Calu3 (cell line): Measurements from ENCODE around the gene XKR7. TPM values are rescaled to one million over a fixed set of nuclear protein-coding genes. Genes with fewer than 3 reads are reported as not detected.

ENCODE experiments used
- BruUV-seq: library from RNA; stranded (reverse); fragments of 400-500 nt; replicated peaks from 2 replicates; lab custom pipeline; 2021; lab: Mats Ljungman, UMichigan
- CTCF ChIA-PET: fragments of 300-600 bp; sonication (Branson Sonifier 250); formaldehyde crosslinking; loops from one replicate; lab custom pipeline; 2022; ENCODE audit warnings: antibody characterized with exemption; lab: Charles Lee
- DNase-seq: peaks from one replicate; pipeline ENCODE4 v3.0.0; 2022
- H3K27ac Mint-ChIP-seq: one replicate; pipeline ENCODE4 v1.8.0; 2022; ENCODE audit warnings: mixed read lengths; ENCODE audit not compliant: unreplicated experiment
- H3K27me3 Mint-ChIP-seq: one replicate; pipeline ENCODE4 v1.8.0; 2022; ENCODE audit warnings: mixed read lengths; ENCODE audit not compliant: unreplicated experiment
- H3K36me3 Mint-ChIP-seq: one replicate; pipeline ENCODE4 v1.8.0; 2022; ENCODE audit warnings: mild to moderate bottlenecking, moderate library complexity, mixed read lengths; ENCODE audit not compliant: insufficient read depth, unreplicated experiment
- H3K4me1 Mint-ChIP-seq: one replicate; pipeline ENCODE4 v1.8.0; 2022; ENCODE audit warnings: mild to moderate bottlenecking, low read depth, mixed read lengths; ENCODE audit not compliant: unreplicated experiment
- H3K4me3 Mint-ChIP-seq: one replicate; pipeline ENCODE4 v1.8.0; 2022; ENCODE audit warnings: mild to moderate bottlenecking, low read depth, moderate library complexity, mixed read lengths; ENCODE audit not compliant: unreplicated experiment
- H3K9me3 Mint-ChIP-seq: one replicate; pipeline ENCODE4 v1.8.0; 2022; ENCODE audit warnings: low read depth, mixed read lengths; ENCODE audit not compliant: unreplicated experiment
- CTCF ChIP-seq: fragments of 200-600 bp; IDR thresholded peaks from one replicate; pipeline ENCODE4 v1.8.0; 2022; ENCODE audit warnings: antibody characterized with exemption; ENCODE audit not compliant: unreplicated experiment
- intact Hi-C: fragments of 100-400 bp; cut with micrococcal nuclease; formaldehyde crosslinking; loops from one replicate; pipeline ENCODE4 v1.10.0; 2022; ENCODE audit not compliant: unreplicated experiment
- total RNA-seq: library from RNA; stranded (reverse); gene quantifications from 2 replicates; pipeline ENCODE4 v1.2.3, GENCODE V29; 2022

The XKR7 gene
- total RNA-seq, 1 experiment from 2014 or later, result not detected

DNA sequence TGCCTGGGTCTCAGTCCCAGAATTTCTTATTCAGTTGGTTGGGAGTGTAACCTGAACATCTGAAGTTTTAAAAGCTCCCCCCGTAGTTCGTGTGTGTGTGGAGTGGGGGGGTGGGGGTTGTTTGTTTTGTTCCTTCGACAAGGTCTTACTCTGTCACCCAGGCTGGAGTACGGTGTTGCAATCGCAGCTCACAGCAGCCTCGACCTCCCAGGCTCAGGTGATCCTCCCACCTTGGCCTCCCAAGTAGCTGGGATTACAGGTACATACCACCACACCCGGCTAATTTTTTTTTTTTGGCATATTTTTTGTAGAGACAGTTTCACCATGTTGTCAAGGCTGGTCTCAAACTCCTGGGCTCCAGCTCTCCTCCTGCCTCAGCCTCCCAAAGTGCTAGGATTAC, 45.4 kb downstream of the XKR7 start:
- no peak for DNase-seq
- Mint-ChIP-seq H3K36me3 (peaks cover 4% of the 10 kb centered on the region), H3K9me3 (no peaks in the 10 kb centered on the region), H3K4me3 (no peak overlapping the region), H3K4me1 (no peaks in the 10 kb centered on the region), H3K27me3 (peaks cover 98% of the 10 kb centered on the region), H3K27ac (no peak overlapping the region)
- CTCF ChIA-PET, result interaction anchor here (0.6 kb wide), 1 partner anchor 150 kb away, joined by 3 read pairs; no protein-coding TSS in a partner anchor
- no TSS peak for BruUV-seq
- intact Hi-C loops, result no loop called here
- no peak for TF ChIP-seq CTCF

DNA sequence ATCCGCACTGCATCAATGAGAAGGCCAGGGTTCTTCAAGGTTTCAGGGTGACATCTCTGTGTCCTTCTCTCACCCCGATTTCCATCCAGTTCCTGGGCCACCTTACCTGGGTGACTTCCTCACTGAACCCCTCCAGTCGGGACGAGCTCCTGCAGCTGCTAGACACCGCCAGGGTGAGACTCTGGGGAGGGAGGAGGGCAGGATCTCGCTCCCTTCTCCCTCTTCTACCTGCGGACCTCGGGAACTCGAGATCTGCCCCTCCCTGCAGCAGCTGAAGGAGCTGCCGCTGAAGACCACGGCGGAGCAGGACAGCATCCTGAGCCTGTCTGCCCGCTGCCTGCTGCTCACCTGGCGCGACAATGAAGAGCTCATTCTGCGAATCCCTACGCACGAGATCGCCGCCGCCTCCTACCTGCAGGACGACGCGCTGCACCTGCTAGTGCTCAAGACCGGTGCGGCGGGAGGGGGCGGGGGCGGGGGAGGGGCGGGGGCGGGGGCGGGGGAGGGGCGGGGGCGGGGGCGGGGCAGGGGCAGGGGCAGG, 49.8 kb downstream of the XKR7 start:
- H3K27ac Mint-ChIP-seq, result peak overlapping the region; percentile 29
- H3K4me1 Mint-ChIP-seq, result no peaks in the 10 kb centered on the region
- intact Hi-C loops, result no loop called here
- no peaks in the 10 kb centered on the region for H3K9me3 Mint-ChIP-seq
- peaks cover 95% of the 10 kb centered on the region for H3K27me3 Mint-ChIP-seq
- peaks cover 13% of the 10 kb centered on the region for H3K36me3 Mint-ChIP-seq
- DNase-seq, result peak; percentile 88
- peak overlapping the region; percentile 88 for H3K4me3 Mint-ChIP-seq
- CTCF ChIA-PET, result interaction anchor here (0.6 to 1.7 kb wide), 20 partner anchors 8 to 194 kb away, joined by 3 to 13 read pairs (median 4); partner anchors contain the start of gene PDRG1
- BruUV-seq, result no TSS peak
- TF ChIP-seq CTCF, result peak; percentile 86

DNA sequence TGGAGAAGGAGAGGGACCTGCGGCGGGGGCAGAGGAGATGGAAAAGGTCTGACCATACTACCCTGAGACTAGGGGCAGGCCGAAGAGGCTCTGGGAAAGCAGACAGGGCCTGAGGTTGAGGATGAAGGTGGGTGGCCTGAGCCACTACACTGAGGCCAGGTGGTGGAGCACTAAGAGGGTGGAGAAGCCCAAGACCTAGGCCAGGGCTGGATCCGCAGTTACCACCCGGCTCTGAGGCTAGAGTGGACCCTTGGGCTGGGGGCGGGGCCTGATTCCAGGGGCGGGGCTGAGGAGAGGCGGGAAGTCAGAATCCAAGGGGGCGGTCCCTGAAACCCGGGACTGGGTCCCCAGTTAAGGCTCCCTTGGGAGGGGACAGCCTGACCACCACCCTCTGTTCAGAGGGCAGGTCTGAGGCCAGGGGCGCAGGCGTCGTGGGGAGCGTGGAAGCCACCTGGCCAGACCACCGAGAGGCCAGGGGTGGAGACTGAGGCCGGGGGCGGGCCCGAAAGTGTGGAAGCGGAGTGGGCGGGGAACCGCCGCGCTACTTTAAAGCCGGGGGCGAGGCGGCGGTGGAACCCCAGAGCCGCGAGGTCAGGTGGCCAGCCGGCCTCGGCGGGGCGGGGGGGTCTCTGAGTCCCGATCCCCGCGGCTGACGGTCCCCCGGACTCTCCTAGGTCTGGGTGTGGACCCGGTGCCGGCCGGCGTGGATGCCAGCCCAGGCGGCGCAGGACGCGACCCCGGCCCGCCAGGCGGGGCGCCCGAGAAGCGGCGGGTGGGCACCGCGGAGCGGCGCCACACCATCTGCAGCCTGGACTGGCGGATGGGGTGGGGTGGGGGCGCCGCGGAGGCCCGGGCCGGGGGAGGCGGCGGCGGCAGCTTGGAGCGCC, 50.6 kb downstream of the XKR7 start:
- Mint-ChIP-seq H3K36me3 (peaks cover 13% of the 10 kb centered on the region), H3K4me3 (peak overlapping the region; percentile 88), H3K4me1 (no peaks in the 10 kb centered on the region), H3K9me3 (no peaks in the 10 kb centered on the region), H3K27me3 (peaks cover 95% of the 10 kb centered on the region), H3K27ac (peak overlapping the region; percentile 29)
- intact Hi-C loops, result no loop called here
- no TSS peak for BruUV-seq
- DNase-seq, result peak; percentile 95
- no peak for TF ChIP-seq CTCF
- CTCF ChIA-PET, result interaction anchor here (0.7 to 1.9 kb wide), 20 partner anchors 8 to 182 kb away, joined by 3 to 13 read pairs (median 4); partner anchors contain the start of gene PDRG1

- CTCF ChIA-PET, result interaction anchor here (1.9 kb wide), 1 partner anchor 10 kb away, joined by 5 read pairs; no protein-coding TSS in a partner anchor
- intact Hi-C loops, result no loop called here
- no TSS peak for BruUV-seq
Observed at GRCh38 chr20:32019156-32019510, 51.2 kb downstream of the XKR7 start.

More at GRCh38 chr20:32019156-32019510, 51.2 kb downstream of the XKR7 start:
- Mint-ChIP-seq H3K36me3 (peaks cover 13% of the 10 kb centered on the region), H3K4me1 (no peaks in the 10 kb centered on the region), H3K9me3 (no peaks in the 10 kb centered on the region), H3K27ac (no peak overlapping the region), H3K27me3 (peaks cover 97% of the 10 kb centered on the region), H3K4me3 (peak overlapping the region; percentile 66)
- peak; percentile 39 for TF ChIP-seq CTCF
- peak; percentile 61 for DNase-seq
